Umbilical cord (tissue), 2 donors: ENCODE data around the gene SIVA1. TPM values are rescaled to one million over a fixed set of nuclear protein-coding genes. Genes with fewer than 3 reads are reported as not detected.

Source experiments
- DNase-seq: peaks from one replicate; pipeline ENCODE4 v3.0.0-alpha.2; 2015; ENCODE audit warnings: low spot score
- total RNA-seq: library from RNA; depleted of rRNA; stranded (reverse); fragments of >200 nt; gene quantifications from one replicate; pipeline ENCODE4 v1.2.3, GENCODE V29; 2014; ENCODE audit warnings: low replicate concordance; ENCODE audit not compliant: insufficient read depth

SIVA1 gene
- total RNA-seq, 1 donor from 2014 or later = 87.4 TPM

- no peak for DNase-seq
These were observed 18.4 kb downstream of the SIVA1 start for GRCh38 chr14:104771374-104771773.

GRCh38 chr14:104771918-104772706 lies 19.2 kb downstream of the SIVA1 start:
- DNase-seq = no peak

GRCh38 chr14:104772707-104773504 lies 20.0 kb downstream of the SIVA1 start:
- DNase-seq = no peak

- no peak for DNase-seq
These were observed 20.8 kb downstream of the SIVA1 start for GRCh38 chr14:104773505-104774452.

GRCh38 chr14:104774453-104775072 lies 21.6 kb downstream of the SIVA1 start:
- no peak for DNase-seq

- no peak for DNase-seq
These were observed 22.1 kb downstream of the SIVA1 start for GRCh38 chr14:104775073-104775489.

GRCh38 chr14:104776481-104776880 lies 23.5 kb downstream of the SIVA1 start:
- no peak for DNase-seq

GRCh38 chr14:104776961-104777807 lies 24.2 kb downstream of the SIVA1 start:
- DNase-seq = no peak

GRCh38 chr14:104777808-104778249 lies 24.9 kb downstream of the SIVA1 start:
- DNase-seq = no peak

- no peak for DNase-seq
These were observed 25.9 kb downstream of the SIVA1 start for GRCh38 chr14:104778694-104779331.

GRCh38 chr14:104779776-104780512 lies 27.0 kb downstream of the SIVA1 start:
- no peak for DNase-seq

GRCh38 chr14:104780513-104781030 lies 27.6 kb downstream of the SIVA1 start:
- DNase-seq = no peak

- DNase-seq = no peak
These were observed 28.5 kb downstream of the SIVA1 start for GRCh38 chr14:104781271-104782077.

GRCh38 chr14:104782086-104782807 lies 29.3 kb downstream of the SIVA1 start:
- DNase-seq = no peak

GRCh38 chr14:104782808-104783139 lies 29.8 kb downstream of the SIVA1 start:
- DNase-seq = no peak

- no peak for DNase-seq
These were observed 30.7 kb downstream of the SIVA1 start for GRCh38 chr14:104783484-104784217.

- DNase-seq = no peak
These were observed 31.2 kb downstream of the SIVA1 start for GRCh38 chr14:104784218-104784568.
